Upper lobe of right lung (tissue), 1 donor: ENCODE data around the gene ARHGAP1. TPM values are rescaled to one million over a fixed set of nuclear protein-coding genes. Genes with fewer than 3 reads are reported as not detected.
A peak's percentile ranks its signal among the peaks of the same experiment; 100 is the strongest.
"Not testable (repeated sequence)": the region's sequence is repeated elsewhere in the genome, so short reads cannot be mapped to it uniquely, and the experiment has no call there.

Source experiments
- ATAC-seq: fragments of 200-7000 bp; cut with Tn5 transposase; one replicate; pipeline ENCODE4 v1.9.1; 2020; ENCODE audit warnings: mild to moderate bottlenecking, moderate library complexity
- DNase-seq: peaks from one replicate; pipeline ENCODE4 v3.0.0-alpha.2; 2020
- H3K27ac ChIP-seq: fragments of 200-600 bp; one replicate; pipeline ENCODE4 v1.8.0; 2022
- H3K27me3 ChIP-seq: fragments of 200-600 bp; one replicate; pipeline ENCODE4 v1.8.0; 2022; ENCODE audit warnings: mild to moderate bottlenecking
- H3K36me3 ChIP-seq: fragments of 200-600 bp; one replicate; pipeline ENCODE4 v1.8.0; 2022
- H3K4me1 ChIP-seq: fragments of 200-600 bp; one replicate; pipeline ENCODE4 v1.8.0; 2022
- H3K4me3 ChIP-seq: fragments of 200-600 bp; one replicate; pipeline ENCODE4 v1.8.0; 2022; ENCODE audit warnings: mild to moderate bottlenecking
- H3K9me3 ChIP-seq: fragments of 200-600 bp; one replicate; pipeline ENCODE4 v1.8.0; 2022
- intact Hi-C: fragments of 100-400 bp; cut with DNase I; formaldehyde crosslinking; loops from one replicate; pipeline ENCODE4 v1.11.0; 2022
- total RNA-seq: library from RNA; stranded (reverse); fragmentation: NEBNext Ultra II Directional; extraction: Animal tissue kit (Norgen Biotek cat#: 25700); gene quantifications from one replicate; pipeline ENCODE4 v1.2.1, GENCODE V29; 2021
- TF ChIP-seq, protein P1 (sequence below): fragments of 200-600 bp; IDR thresholded peaks from one replicate; pipeline ENCODE4 v1.8.0; 2022; ENCODE audit warnings: antibody characterized with exemption
- donor health status: DM: no; HTN: yes; CAD: no; lungs with severe emphysema.

ARHGAP1 gene
- total RNA-seq, 1 donor from 2014 or later = 62.8 TPM

DNA sequence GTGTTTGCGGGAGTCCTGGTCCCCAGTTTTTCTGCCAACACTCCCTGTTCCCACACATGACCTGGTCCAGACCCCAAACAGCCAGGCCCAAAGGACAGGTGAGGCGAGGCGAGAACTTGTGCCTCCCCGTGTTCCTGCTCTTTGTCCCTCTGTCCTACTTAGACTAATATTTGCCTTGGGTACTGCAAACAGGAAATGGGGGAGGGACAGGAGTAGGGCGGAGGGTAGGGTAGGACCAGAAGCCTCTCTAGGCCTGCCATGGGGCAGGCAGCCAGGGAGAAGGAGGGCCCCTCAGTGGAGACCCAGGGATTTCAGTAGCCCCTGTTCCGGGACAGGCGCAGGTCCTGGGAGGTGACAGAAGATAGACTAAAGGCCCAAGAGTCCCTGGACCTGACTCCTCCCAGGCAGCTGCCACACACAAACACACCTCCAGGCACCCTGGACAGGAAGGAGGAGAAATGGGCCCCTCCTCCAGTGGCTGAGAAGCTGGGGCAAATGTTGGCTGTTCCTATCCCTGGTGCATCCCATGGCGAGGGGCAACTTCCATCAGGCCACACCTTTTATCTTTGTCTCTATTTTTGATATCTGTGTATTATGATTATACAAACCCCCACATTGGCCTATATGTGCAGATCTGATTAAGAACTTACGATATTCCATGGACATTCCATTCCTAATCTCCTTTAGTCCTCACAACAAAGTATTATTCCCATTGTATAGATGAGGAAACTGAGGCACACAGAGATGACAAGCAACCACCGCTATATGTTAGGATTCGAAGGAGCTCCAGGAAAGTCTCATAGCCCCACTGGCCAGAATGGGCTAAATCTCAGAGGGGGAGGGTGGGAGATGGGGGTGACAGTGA lies 18.0 kb upstream of the ARHGAP1 start:
- TF ChIP-seq, protein P1, sequence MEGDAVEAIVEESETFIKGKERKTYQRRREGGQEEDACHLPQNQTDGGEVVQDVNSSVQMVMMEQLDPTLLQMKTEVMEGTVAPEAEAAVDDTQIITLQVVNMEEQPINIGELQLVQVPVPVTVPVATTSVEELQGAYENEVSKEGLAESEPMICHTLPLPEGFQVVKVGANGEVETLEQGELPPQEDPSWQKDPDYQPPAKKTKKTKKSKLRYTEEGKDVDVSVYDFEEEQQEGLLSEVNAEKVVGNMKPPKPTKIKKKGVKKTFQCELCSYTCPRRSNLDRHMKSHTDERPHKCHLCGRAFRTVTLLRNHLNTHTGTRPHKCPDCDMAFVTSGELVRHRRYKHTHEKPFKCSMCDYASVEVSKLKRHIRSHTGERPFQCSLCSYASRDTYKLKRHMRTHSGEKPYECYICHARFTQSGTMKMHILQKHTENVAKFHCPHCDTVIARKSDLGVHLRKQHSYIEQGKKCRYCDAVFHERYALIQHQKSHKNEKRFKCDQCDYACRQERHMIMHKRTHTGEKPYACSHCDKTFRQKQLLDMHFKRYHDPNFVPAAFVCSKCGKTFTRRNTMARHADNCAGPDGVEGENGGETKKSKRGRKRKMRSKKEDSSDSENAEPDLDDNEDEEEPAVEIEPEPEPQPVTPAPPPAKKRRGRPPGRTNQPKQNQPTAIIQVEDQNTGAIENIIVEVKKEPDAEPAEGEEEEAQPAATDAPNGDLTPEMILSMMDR = no peak
- no peak for DNase-seq
- intact Hi-C loops = no loop called here

GRCh38 chr11:46717825-46718154 lies 17.4 kb upstream of the ARHGAP1 start:
- H3K4me1 ChIP-seq, DNase-seq, intact Hi-C loops, ATAC-seq, H3K4me3 ChIP-seq, H3K27me3 ChIP-seq, H3K27ac ChIP-seq, H3K36me3 ChIP-seq, H3K9me3 ChIP-seq: not testable (repeated sequence)

More for the DNA sequence above, 18.0 kb upstream of the ARHGAP1 start:
- Histone ChIP-seq H3K4me3 (no peak overlapping the region), H3K27me3 (no peaks in the 10 kb centered on the region), H3K27ac (no peak overlapping the region), H3K36me3 (no peaks in the 10 kb centered on the region), H3K4me1 (no peaks in the 10 kb centered on the region), H3K9me3 (no peaks in the 10 kb centered on the region)
- ATAC-seq = peak; percentile 76

DNA sequence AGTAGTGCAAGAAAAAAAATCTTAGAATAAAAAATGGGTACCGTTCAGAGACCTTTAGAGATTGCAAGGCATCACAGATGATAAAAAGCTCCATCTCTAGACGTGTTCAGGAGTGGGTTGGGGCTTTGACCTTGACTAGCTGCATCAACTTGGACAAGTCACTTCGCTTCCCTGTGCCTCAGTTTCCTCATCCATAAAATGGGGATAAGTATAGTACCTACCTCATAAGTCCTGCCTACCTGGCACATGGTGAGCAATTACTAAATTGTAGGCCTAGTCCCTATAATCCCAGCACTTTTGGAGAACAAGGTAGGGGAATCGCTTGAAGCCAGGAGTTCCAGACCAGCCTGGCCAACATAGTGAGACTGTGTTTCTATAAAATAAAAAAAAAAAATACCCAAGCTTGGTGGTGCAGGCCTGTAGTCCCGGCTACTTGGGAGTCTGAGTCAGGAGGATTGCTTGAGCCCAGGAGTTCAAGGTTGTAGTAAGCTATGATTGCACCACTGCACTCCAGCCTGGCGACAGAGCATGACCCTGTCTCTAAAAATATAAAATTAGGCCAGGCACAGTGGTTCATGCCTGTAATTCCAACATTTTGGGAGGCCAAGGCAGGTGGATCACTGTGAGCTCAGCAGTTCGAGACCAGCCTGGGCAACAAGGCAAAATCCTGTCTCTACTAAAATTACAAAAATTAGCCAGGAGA lies 12.6 kb upstream of the ARHGAP1 start:
- H3K4me1 ChIP-seq = peaks cover 3% of the 10 kb centered on the region
- H3K27me3 ChIP-seq = no peaks in the 10 kb centered on the region
- no peak overlapping the region for H3K4me3 ChIP-seq
- DNase-seq (no peak), ATAC-seq (no peak)
- H3K36me3 ChIP-seq = no peaks in the 10 kb centered on the region
- intact Hi-C loops = no loop called here
- TF ChIP-seq, protein P1 = no peak
- H3K9me3 ChIP-seq = no peaks in the 10 kb centered on the region
- no peak overlapping the region for H3K27ac ChIP-seq

DNA sequence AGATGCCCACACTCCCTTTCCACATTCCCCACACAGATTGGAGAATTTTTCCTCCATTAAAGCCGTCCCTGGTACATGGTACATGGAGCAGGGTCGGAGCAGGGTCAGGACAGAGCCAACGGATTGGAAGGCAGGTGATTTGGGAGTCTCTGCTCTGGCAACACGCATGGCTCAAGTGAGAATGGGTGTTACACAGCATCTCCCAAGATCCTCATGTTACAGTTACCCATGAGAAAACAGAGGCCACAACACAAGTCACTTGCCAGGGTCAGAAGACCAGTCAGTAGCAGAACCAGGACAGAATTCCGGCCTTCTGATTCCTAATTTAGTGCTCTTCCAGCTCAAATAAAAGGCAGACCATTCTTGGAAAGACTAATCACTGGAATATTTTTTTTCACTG lies 10.9 kb upstream of the ARHGAP1 start:
- ATAC-seq (no peak), DNase-seq (no peak)
- H3K4me1 ChIP-seq = peaks cover 3% of the 10 kb centered on the region
- H3K27ac ChIP-seq = peak overlapping the region; percentile 45
- H3K27me3 ChIP-seq = no peaks in the 10 kb centered on the region
- TF ChIP-seq, protein P1 = no peak
- intact Hi-C loops = no loop called here
- H3K36me3 ChIP-seq = peaks cover 7% of the 10 kb centered on the region
- no peaks in the 10 kb centered on the region for H3K9me3 ChIP-seq
- no peak overlapping the region for H3K4me3 ChIP-seq

DNA sequence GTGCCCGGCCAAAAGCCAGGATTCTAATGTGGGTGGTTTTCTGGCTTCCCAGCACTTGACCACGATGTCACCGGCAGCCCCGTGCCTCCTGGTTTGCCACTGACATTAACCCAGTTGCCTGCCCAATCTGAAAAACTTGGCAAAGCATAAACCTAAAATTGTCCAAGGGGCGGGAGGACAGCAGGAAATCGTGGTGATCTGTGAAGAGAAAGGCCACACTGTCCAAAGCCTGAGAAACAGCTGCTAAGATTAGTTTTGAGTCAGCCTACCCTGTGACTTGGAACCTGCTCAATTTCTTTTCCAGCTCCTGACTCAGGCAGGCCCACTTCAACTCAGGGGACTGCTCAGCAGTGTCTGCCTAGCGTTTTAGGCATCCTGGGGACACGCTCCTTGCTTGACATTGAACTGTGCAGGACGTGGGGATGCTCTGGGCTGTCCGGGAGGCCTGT lies 10.4 kb upstream of the ARHGAP1 start:
- DNase-seq = no peak
- no peaks in the 10 kb centered on the region for H3K27me3 ChIP-seq
- ATAC-seq = peak; percentile 63
- H3K4me1 ChIP-seq = peaks cover 3% of the 10 kb centered on the region
- H3K36me3 ChIP-seq = peaks cover 11% of the 10 kb centered on the region
- H3K27ac ChIP-seq = peak overlapping the region; percentile 45
- H3K4me3 ChIP-seq = no peak overlapping the region
- TF ChIP-seq, protein P1 = no peak
- intact Hi-C loops = no loop called here
- H3K9me3 ChIP-seq = no peaks in the 10 kb centered on the region

GRCh38 chr11:46709351-46709750 lies 8.9 kb upstream of the ARHGAP1 start:
- H3K4me1 ChIP-seq, H3K4me3 ChIP-seq, H3K9me3 ChIP-seq, H3K27ac ChIP-seq, H3K27me3 ChIP-seq, ATAC-seq, DNase-seq, intact Hi-C loops: not testable (repeated sequence)
- peaks cover 26% of the 10 kb centered on the region for H3K36me3 ChIP-seq
